GM23338 (cell line): ENCODE results near the gene EPHA6. TPM values are rescaled to one million over a fixed set of nuclear protein-coding genes. Genes with fewer than 3 reads are reported as not detected.

Experiments
- ATAC-seq: fragments of 200-7000 bp; cut with Tn5 transposase; 3 replicates; pipeline ENCODE4 v1.9.1; 2020
- DNase-seq: peaks from one replicate; pipeline ENCODE4 v3.0.0-alpha.2; 2015; ENCODE audit warnings: low spot score
- H2AFZ ChIP-seq: fragments of 200-600 bp; sonication (generic); 2 replicates; pipeline ENCODE4 v1.8.0; 2016; ENCODE audit warnings: antibody characterized with exemption, mild to moderate bottlenecking, moderate library complexity
- H3F3A ChIP-seq: fragments of 200-600 bp; sonication (generic); replicated peaks from 2 replicates; pipeline ENCODE4 v1.8.0; 2017; ENCODE audit warnings: antibody characterized with exemption, mixed run types, low read depth
- H3K27ac ChIP-seq: fragments of 200-600 bp; sonication (generic); 2 replicates; pipeline ENCODE4 v1.6.1; 2016; ENCODE audit warnings: low read depth
- H3K27me3 ChIP-seq: fragments of 200-600 bp; sonication (generic); 2 replicates; pipeline ENCODE4 v1.8.0; 2016; ENCODE audit warnings: mild to moderate bottlenecking, mixed run types, moderate library complexity; ENCODE audit not compliant: insufficient read depth
- H3K36me3 ChIP-seq: fragments of 200-600 bp; sonication (generic); 2 replicates; pipeline ENCODE4 v1.8.0; 2016; ENCODE audit warnings: mild to moderate bottlenecking; ENCODE audit not compliant: insufficient read depth
- H3K4me1 ChIP-seq: fragments of 200-600 bp; sonication (generic); 2 replicates; pipeline ENCODE4 v1.8.0; 2016; ENCODE audit warnings: mild to moderate bottlenecking, moderate library complexity; ENCODE audit not compliant: insufficient read depth
- H3K4me2 ChIP-seq: fragments of 200-600 bp; sonication (generic); 2 replicates; pipeline ENCODE4 v1.7.1; 2017; ENCODE audit warnings: mixed run types
- H3K4me3 ChIP-seq: fragments of 200-600 bp; sonication (generic); 2 replicates; pipeline ENCODE4 v1.6.1; 2016; ENCODE audit warnings: mixed run types
- H3K79me2 ChIP-seq: fragments of 200-600 bp; sonication (generic); replicated peaks from 2 replicates; pipeline ENCODE4 v1.8.0; 2017; ENCODE audit warnings: mild to moderate bottlenecking; ENCODE audit not compliant: insufficient read depth
- H3K9me2 ChIP-seq: fragments of 200-600 bp; sonication (generic); 2 replicates; pipeline ENCODE4 v1.8.0; 2017; ENCODE audit not compliant: insufficient read depth
- H4K20me1 ChIP-seq: fragments of 200-600 bp; sonication (generic); replicated peaks from 2 replicates; pipeline ENCODE4 v1.8.0; 2017; ENCODE audit warnings: mild to moderate bottlenecking; ENCODE audit not compliant: insufficient read depth
- H3K27ac Mint-ChIP-seq: 2 replicates; pipeline ENCODE4 v1.8.0; 2020; ENCODE audit warnings: inconsistent platforms, mild to moderate bottlenecking, moderate library complexity, mixed read lengths
- H3K27me3 Mint-ChIP-seq: 3 replicates; pipeline ENCODE4 v1.8.0; 2022; ENCODE audit warnings: low read depth, mild to moderate bottlenecking, moderate library complexity, mixed read lengths, inconsistent platforms; ENCODE audit not compliant: insufficient read depth, poor library complexity
- H3K36me3 Mint-ChIP-seq: 3 replicates; pipeline ENCODE4 v1.8.0; 2021; ENCODE audit warnings: low read depth, mild to moderate bottlenecking, inconsistent platforms, moderate library complexity, mixed read lengths
- H3K4me1 Mint-ChIP-seq: 3 replicates; pipeline ENCODE4 v1.8.0; 2020; ENCODE audit warnings: mild to moderate bottlenecking, inconsistent platforms, mixed read lengths
- H3K4me3 Mint-ChIP-seq: 3 replicates; pipeline ENCODE4 v1.8.0; 2021; ENCODE audit warnings: moderate library complexity, mild to moderate bottlenecking, inconsistent platforms, mixed read lengths
- H3K9me3 Mint-ChIP-seq: 3 replicates; pipeline ENCODE4 v1.8.0; 2020; ENCODE audit warnings: moderate library complexity, mild to moderate bottlenecking, inconsistent platforms, mixed read lengths
- JUNB ChIP-seq: IDR thresholded peaks from one replicate; pipeline ENCODE4 v1.6.1; 2016; ENCODE audit warnings: antibody characterized with exemption; ENCODE audit not compliant: unreplicated experiment
- NANOG ChIP-seq: IDR thresholded peaks from 2 replicates; pipeline ENCODE4 v1.6.1; 2016; ENCODE audit warnings: antibody characterized with exemption, borderline replicate concordance
- ZNF462 ChIP-seq: fragments of 250-450 bp; sonication (Bioruptor Pico); IDR thresholded peaks from 2 replicates; pipeline ENCODE4 v1.5.0; 2020; ENCODE audit warnings: mild to moderate bottlenecking, moderate library complexity
- polyA plus RNA-seq: library from polyadenylated mRNA; unstranded; fragments of >200 nt; fragmentation: Nextera tagmentation; extraction: Ambion mirVana; gene quantifications from 2 replicates; pipeline ENCODE4 v1.2.1, GENCODE V29; 2016
- total RNA-seq: library from RNA; depleted of rRNA; stranded (reverse); fragments of >200 nt; shearing (Covaris generic); gene quantifications from 2 replicates; pipeline ENCODE4 v1.2.3, GENCODE V29; 2014

The EPHA6 gene
- total and polyA plus RNA-seq, 2 experiments from 2014 or later: 0.37 to 2.6 TPM

- Mint-ChIP-seq H3K27ac (peak overlapping the region; percentile 28), H3K36me3 (peaks cover 35% of the 10 kb centered on the region), H3K27me3 (peaks cover 3% of the 10 kb centered on the region), H3K4me3 (no peak overlapping the region), H3K9me3 (peaks cover 35% of the 10 kb centered on the region), H3K4me1 (peaks cover 11% of the 10 kb centered on the region)
- Histone ChIP-seq H3K4me2 (peak overlapping the region; percentile 40), H3K9me2 (no peaks in the 10 kb centered on the region), H3F3A (no peaks in the 10 kb centered on the region), H3K4me1 (peaks cover 17% of the 10 kb centered on the region), H3K36me3 (0 out of 2 replicates have a peak, but pooled peaks cover 3% of the 10 kb centered on the region), H3K27me3 (no peaks in the 10 kb centered on the region), H2AFZ (no peak overlapping the region), H3K27ac (peak overlapping the region; percentile 84), H3K4me3 (0 out of 2 replicates have a peak overlapping the region, but pooled peaks have one; percentile 9), H4K20me1 (no peaks in the 10 kb centered on the region), H3K79me2 (no peaks in the 10 kb centered on the region)
- peak; percentile 17 for DNase-seq
- TF ChIP-seq NANOG (peak; percentile 95), ZNF462 (CRISPR knock-in tag) (no peak)
- no peak for ATAC-seq
Measured at GRCh38 chr3:97388774-97389173, 574.4 kb downstream of the EPHA6 start.

- Histone ChIP-seq H3K9me2 (no peaks in the 10 kb centered on the region), H3K79me2 (no peaks in the 10 kb centered on the region), H3K36me3 (0 out of 2 replicates have a peak, but pooled peaks cover 3% of the 10 kb centered on the region), H3K4me1 (peaks cover 17% of the 10 kb centered on the region), H3K27me3 (no peaks in the 10 kb centered on the region), H3K27ac (peak overlapping the region; percentile 40), H4K20me1 (no peaks in the 10 kb centered on the region), H3K4me2 (no peak overlapping the region), H2AFZ (no peak overlapping the region; the same call in 1 of the 2 replicates), H3F3A (no peaks in the 10 kb centered on the region), H3K4me3 (no peak overlapping the region)
- TF ChIP-seq NANOG: peak; percentile 77; the same call in 1 of the 2 replicates
- no peak for TF ChIP-seq JUNB
- H3K27ac Mint-ChIP-seq: peak overlapping the region; percentile 73; the same call in 1 of the 2 replicates
- peak; percentile 39 for DNase-seq
- peaks cover 35% of the 10 kb centered on the region for H3K36me3 Mint-ChIP-seq
- no peak overlapping the region for H3K4me3 Mint-ChIP-seq
- H3K27me3 Mint-ChIP-seq: peaks cover 3% of the 10 kb centered on the region
- no peak for ATAC-seq
- peaks cover 35% of the 10 kb centered on the region for H3K9me3 Mint-ChIP-seq
- H3K4me1 Mint-ChIP-seq: peaks cover 11% of the 10 kb centered on the region
Measured at GRCh38 chr3:97389936-97390335, 575.5 kb downstream of the EPHA6 start.
